ENCODE measurements around the gene SDF4. TPM values are rescaled to one million over a fixed set of nuclear protein-coding genes. Genes with fewer than 3 reads are reported as not detected.
"Not testable (repeated sequence)": the region's sequence is repeated elsewhere in the genome, so short reads cannot be mapped to it uniquely, and the experiment has no call there.

Gene SDF4
- total and polyA plus RNA-seq, 2 experiments from 2014 or later = 214 to 261 TPM

DNA sequence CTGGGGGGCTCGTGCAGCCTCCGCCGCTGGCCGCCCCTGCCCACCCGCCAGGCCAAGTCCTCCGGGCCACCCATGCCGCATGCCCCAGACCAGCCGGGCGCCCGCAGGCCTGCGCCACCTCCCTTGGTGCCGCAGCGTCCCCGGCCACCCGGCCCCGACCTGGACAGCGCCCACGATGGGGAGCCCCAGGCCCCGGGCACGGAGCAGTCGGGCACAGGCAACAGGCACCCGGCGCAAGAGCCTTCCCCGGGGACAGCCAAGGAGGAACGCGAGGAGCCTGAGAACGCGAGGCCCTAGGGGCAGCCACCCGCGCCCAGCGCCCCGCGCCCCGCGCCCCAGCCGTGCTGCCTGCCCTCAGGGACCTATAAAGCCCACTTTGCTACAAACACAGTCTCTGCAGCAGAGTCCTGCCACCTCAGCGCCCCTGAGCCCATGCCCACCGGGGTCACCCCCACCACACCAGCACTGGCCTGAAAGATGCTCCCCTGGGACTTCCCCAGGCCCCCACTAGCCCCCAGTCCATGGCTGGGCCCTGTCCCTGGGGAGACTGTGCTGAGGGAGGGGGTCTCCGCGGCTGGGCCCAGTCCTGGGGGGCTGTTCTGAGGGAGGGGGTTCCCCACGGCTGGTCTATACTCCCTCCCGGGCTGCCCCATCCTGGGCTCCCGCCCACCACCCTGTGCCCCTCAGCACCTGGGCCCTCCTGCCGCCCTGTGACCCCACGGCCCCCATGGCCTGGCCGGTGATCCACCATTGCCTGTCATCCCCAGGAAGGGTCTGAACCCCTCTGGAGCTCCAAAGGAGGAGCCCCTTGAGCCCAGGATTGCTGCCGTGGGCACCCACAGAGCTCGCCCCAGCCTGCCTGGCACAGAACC lies 34.0 kb downstream of the SDF4 start:
- DNase-seq = no peak
- in situ Hi-C loops (cut with MboI) = no loop called here

DNA sequence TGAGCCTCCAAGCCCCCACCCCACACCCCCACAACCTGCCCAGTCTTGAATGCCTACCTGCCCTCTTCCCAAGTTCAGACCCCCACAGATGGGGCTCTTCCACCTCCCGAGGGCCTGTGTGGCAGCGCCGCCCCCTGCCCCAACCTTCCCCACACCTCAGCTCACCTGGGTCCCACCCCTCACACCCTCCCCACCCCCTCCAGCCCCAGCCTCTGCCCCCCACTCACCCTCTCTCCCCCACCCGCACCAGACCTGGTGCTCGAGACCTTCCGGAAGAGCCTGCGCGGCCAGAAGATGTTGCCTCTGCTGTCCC lies 34.7 kb downstream of the SDF4 start:
- H3K79me2 ChIP-seq (ENCODE audit: insufficient read depth) = no peaks in the 10 kb centered on the region
- no peak overlapping the region for H3K4me3 ChIP-seq
- H3K9ac ChIP-seq = no peak overlapping the region
- no peaks in the 10 kb centered on the region for H4K20me1 ChIP-seq (ENCODE audit: insufficient read depth)
- no peak overlapping the region for H3K4me2 ChIP-seq (ENCODE audit: unreplicated experiment)
- H3K27ac ChIP-seq = no peak overlapping the region
- WGBS, 2 experiments (ENCODE audit: low coverage in 1 of 2, low lambda C conversion rate in 2 of 2, missing lambda C conversion rate in 2 of 2) = 88 to 94% methylated on average over 5 to 8 of the region's 8 CpGs
- in situ Hi-C loops (cut with MboI) = no loop called here
- no peak overlapping the region for H2AFZ ChIP-seq
- no peaks in the 10 kb centered on the region for H3F3A ChIP-seq (ENCODE audit: insufficient read depth)
- H3K36me3 ChIP-seq (ENCODE audit: low read depth) = no peaks in the 10 kb centered on the region
- peaks cover 5% of the 10 kb centered on the region for H3K9me3 ChIP-seq (ENCODE audit: low read depth)
- no peaks in the 10 kb centered on the region for H3K4me1 ChIP-seq (ENCODE audit: insufficient read depth)
- no peaks in the 10 kb centered on the region for H3K27me3 ChIP-seq (replicated peaks; ENCODE audit: insufficient read depth)
- TF ChIP-seq EZH2phosphoT487 (IDR thresholded peaks at IDR 0.05; ENCODE audit: insufficient read depth, low read depth) (no peak), EZH2 (IDR thresholded peaks at IDR 0.05; ENCODE audit: insufficient read depth, poor library complexity, severe bottlenecking) (no peak)
- DNase-seq = no peak
- no peaks in the 10 kb centered on the region for H3K9me2 ChIP-seq (ENCODE audit: insufficient read depth)

More for the DNA sequence above, 34.0 kb downstream of the SDF4 start:
- Histone ChIP-seq H3K27ac (no peak overlapping the region), H3K9me2 (ENCODE audit: insufficient read depth) (no peaks in the 10 kb centered on the region), H3K27me3 (replicated peaks; ENCODE audit: insufficient read depth) (no peaks in the 10 kb centered on the region), H3F3A (ENCODE audit: insufficient read depth) (no peaks in the 10 kb centered on the region), H3K36me3 (ENCODE audit: low read depth) (no peaks in the 10 kb centered on the region), H3K4me2 (ENCODE audit: unreplicated experiment) (no peak overlapping the region), H3K9me3 (ENCODE audit: low read depth) (peaks cover 5% of the 10 kb centered on the region), H3K4me3 (no peak overlapping the region), H4K20me1 (ENCODE audit: insufficient read depth) (no peaks in the 10 kb centered on the region), H3K79me2 (ENCODE audit: insufficient read depth) (no peaks in the 10 kb centered on the region), H3K4me1 (ENCODE audit: insufficient read depth) (no peaks in the 10 kb centered on the region), H3K9ac (no peak overlapping the region), H2AFZ (no peak overlapping the region)
- no peak for TF ChIP-seq EZH2phosphoT487 (IDR thresholded peaks at IDR 0.05; ENCODE audit: insufficient read depth, low read depth)
- TF ChIP-seq EZH2 (IDR thresholded peaks at IDR 0.05; ENCODE audit: insufficient read depth, poor library complexity, severe bottlenecking) = no peak
- WGBS, 2 experiments (ENCODE audit: low coverage in 1 of 2, low lambda C conversion rate in 2 of 2, missing lambda C conversion rate in 2 of 2) = 87 to 90% methylated on average over 39 to 42 of the region's 48 CpGs

DNA sequence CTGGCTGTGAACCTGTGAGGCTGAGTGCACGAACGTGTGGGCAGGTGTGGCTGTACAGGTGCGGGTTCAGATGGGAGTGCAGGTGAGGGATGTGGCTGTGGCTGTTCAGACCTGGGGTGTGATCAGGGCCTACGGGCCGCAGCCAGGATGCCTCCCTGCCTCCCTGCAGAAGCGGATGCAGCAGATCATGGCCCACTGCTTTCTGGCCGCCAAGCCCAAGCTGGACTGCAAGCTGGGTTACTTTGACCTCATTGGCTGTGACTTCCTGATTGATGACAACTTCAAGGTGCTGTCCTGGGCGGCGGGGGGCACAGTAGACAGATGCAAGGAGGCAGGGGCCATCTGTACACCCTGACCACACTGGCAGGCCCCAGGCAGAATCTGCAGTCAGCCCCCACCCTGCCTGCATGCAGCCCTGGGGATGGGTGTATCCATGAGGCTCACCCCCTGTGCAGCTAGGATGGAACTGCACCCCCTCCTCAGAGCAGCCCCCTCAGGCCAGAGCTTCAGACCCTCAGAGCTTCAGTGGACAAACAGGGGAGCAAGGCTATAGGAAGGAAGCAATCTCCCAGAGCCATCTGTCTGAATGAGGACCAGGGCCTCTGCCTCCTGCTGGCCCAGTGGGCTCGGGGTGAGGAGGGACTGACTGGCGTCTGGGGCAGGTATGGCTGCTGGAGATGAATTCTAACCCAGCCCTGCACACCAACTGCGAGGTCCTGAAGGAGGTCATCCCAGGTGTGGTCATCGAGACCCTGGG lies 35.2 kb downstream of the SDF4 start:
- TF ChIP-seq EZH2phosphoT487 (IDR thresholded peaks at IDR 0.05; ENCODE audit: insufficient read depth, low read depth) (no peak), EZH2 (IDR thresholded peaks at IDR 0.05; ENCODE audit: insufficient read depth, poor library complexity, severe bottlenecking) (no peak)
- DNase-seq = no peak

DNA sequence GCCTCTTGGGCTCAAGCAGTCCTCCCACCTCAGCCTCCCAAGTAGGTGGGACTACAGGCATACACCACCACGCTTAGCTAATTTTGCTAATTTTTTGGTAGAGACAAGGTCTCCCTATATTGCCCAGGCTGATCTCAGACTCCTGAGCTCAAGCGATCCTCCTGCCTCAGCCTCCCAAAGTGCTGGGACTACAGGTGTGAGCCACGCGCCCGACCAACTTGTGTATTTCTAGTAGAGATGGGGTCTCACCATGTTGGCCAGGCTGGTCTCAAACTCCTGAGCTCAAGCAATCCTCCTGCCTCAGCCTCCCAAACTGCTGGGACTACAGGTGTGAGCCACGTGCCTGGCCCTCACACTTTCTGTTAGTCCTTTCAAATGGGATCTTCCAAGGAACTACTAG lies 36.1 kb downstream of the SDF4 start:
- H3K27ac ChIP-seq; H3K9me2 ChIP-seq (ENCODE audit: insufficient read depth); DNase-seq; in situ Hi-C loops (cut with MboI); H3K4me3 ChIP-seq; H3K4me1 ChIP-seq (ENCODE audit: insufficient read depth); H3K9ac ChIP-seq; H3K9me3 ChIP-seq (ENCODE audit: low read depth); H3K27me3 ChIP-seq (replicated peaks; ENCODE audit: insufficient read depth); H3F3A ChIP-seq (ENCODE audit: insufficient read depth); H2AFZ ChIP-seq; H3K36me3 ChIP-seq (ENCODE audit: low read depth); H3K4me2 ChIP-seq (ENCODE audit: unreplicated experiment); H4K20me1 ChIP-seq (ENCODE audit: insufficient read depth); H3K79me2 ChIP-seq (ENCODE audit: insufficient read depth): not testable (repeated sequence)
- 93 to 94% methylated on average over 6 of the region's 6 CpGs for WGBS, 2 experiments (ENCODE audit: low coverage in 1 of 2, low lambda C conversion rate in 2 of 2, missing lambda C conversion rate in 2 of 2)

More for the DNA sequence above, 35.2 kb downstream of the SDF4 start:
- H4K20me1 ChIP-seq (ENCODE audit: insufficient read depth) = no peaks in the 10 kb centered on the region
- in situ Hi-C loops (cut with MboI) = no loop called here
- no peaks in the 10 kb centered on the region for H3K4me1 ChIP-seq (ENCODE audit: insufficient read depth)
- no peak overlapping the region for H3K4me2 ChIP-seq (ENCODE audit: unreplicated experiment)
- H2AFZ ChIP-seq = no peak overlapping the region
- no peak overlapping the region for H3K27ac ChIP-seq
- H3K27me3 ChIP-seq (replicated peaks; ENCODE audit: insufficient read depth) = no peaks in the 10 kb centered on the region; the same call in 1 of the 2 replicates
- H3K79me2 ChIP-seq (ENCODE audit: insufficient read depth) = no peaks in the 10 kb centered on the region
- no peaks in the 10 kb centered on the region for H3K9me2 ChIP-seq (ENCODE audit: insufficient read depth)
- H3K4me3 ChIP-seq = no peak overlapping the region
- H3F3A ChIP-seq (ENCODE audit: insufficient read depth) = no peaks in the 10 kb centered on the region
- H3K9ac ChIP-seq = no peak overlapping the region
- H3K36me3 ChIP-seq (ENCODE audit: low read depth) = no peaks in the 10 kb centered on the region
- WGBS, 2 experiments (ENCODE audit: low coverage in 1 of 2, low lambda C conversion rate in 2 of 2, missing lambda C conversion rate in 2 of 2) = 62 to 66% methylated on average over 10 to 12 of the region's 13 CpGs
- H3K9me3 ChIP-seq (ENCODE audit: low read depth) = peaks cover 5% of the 10 kb centered on the region

Data from GM23248 (cell line).